ENCODE measurements around the gene EDC3. TPM values are rescaled to one million over a fixed set of nuclear protein-coding genes. Genes with fewer than 3 reads are reported as not detected.

Gene EDC3
- polyA plus RNA-seq, 1 of the 3 experiments (the other 2 are of a cell fraction), result 34.9 TPM

DNA sequence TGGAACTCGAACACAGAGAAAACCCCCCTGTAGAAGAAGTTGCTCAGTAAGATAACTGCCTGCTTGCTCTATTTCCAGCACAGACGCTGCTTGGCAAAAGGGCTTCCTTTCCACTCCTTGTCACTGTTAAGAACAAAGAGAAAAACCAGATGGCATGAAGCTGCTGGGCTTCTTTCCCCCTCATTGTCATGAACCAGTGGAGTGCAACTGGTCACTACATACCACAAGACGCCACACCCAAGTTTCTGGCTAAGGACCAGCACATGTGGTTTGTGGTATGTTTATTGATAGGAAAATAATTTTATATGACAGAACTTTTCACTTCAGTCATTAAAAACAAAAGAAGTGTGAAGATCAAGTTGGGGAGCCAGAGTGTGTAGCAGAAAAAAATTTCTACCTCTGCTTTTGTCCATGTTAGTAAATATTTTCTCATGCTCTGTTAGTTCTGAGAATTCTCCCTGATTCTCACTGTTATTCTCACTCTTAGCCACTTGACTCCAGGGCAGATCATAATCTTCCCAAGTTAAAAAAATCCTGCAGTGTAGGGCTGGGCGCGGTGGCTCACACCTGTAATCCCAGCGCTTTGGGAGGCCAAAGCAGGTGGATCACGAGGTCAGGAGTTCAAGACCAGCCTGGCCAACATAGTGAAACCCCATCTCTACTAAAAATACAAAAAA, 42.3 kb downstream of the EDC3 start:
- peaks cover 41% of the 10 kb centered on the region for H4K20me1 ChIP-seq (ENCODE audit: insufficient read depth)
- CTCF ChIA-PET, result interaction anchor here (0.7 to 2.8 kb wide), 6 partner anchors 13 to 206 kb away, joined by 3 to 14 read pairs (median 8); no protein-coding TSS in a partner anchor
- H3K27me3 ChIP-seq (ENCODE audit: insufficient read depth), result no peaks in the 10 kb centered on the region
- H2AFZ ChIP-seq (ENCODE audit: low read depth), result no peak overlapping the region
- peaks cover 0 to 30% of the 10 kb centered on the region in 2 experiments; a peak in 3 of 4 replicates for H3K4me1 ChIP-seq (ENCODE audit: control insufficient read depth in 1 of 2, insufficient read depth in 2 of 2, low read depth in 1 of 2, low read length in 1 of 2)
- H3K36me3 ChIP-seq (replicated peaks in 1 of 2; ENCODE audit: control insufficient read depth in 1 of 2, insufficient read depth in 2 of 2, low read length in 1 of 2), result peaks cover 4 to 16% of the 10 kb centered on the region in 2 experiments
- H3K9me3 ChIP-seq, result no peaks in the 10 kb centered on the region
- H3K9ac ChIP-seq, result no peak overlapping the region
- peak; percentile 52 for DNase-seq
- H3K4me2 ChIP-seq, result peak overlapping the region; percentile 15; the same call in 1 of the 2 replicates
- H3K27ac ChIP-seq (ENCODE audit: low read depth in 2 of 2, low read length in 1 of 2), result peak overlapping the region; percentile 38 to 43; a peak in 2 of 4 replicates
- no peaks in the 10 kb centered on the region for H3F3A ChIP-seq (replicated peaks; ENCODE audit: insufficient read depth)
- no peaks in the 10 kb centered on the region for H3K9me2 ChIP-seq
- TF ChIP-seq RXRA (IDR thresholded peaks at IDR 0.05; ENCODE audit: borderline replicate concordance, low read depth), result no peak
- no peak for TF ChIP-seq FOSL2 (IDR thresholded peaks at IDR 0.05; ENCODE audit: borderline replicate concordance, low read depth)
- peak; percentile 77 for TF ChIP-seq NFIC (IDR thresholded peaks at IDR 0.05; ENCODE audit: borderline replicate concordance)
- TF ChIP-seq RCOR1 (IDR thresholded peaks at IDR 0.05; ENCODE audit: low read length), result peak; percentile 59; the same call in 1 of the 2 replicates
- TF ChIP-seq MEF2A (IDR thresholded peaks at IDR 0.05; ENCODE audit: borderline replicate concordance, low read depth), result no peak
- peak; percentile 37 to 44; a peak in 2 of 4 replicates for TF ChIP-seq EP300 (IDR thresholded peaks at IDR 0.05; ENCODE audit: borderline replicate concordance in 1 of 2, low read depth in 1 of 2, low read length in 1 of 2)
- peak; percentile 97 for TF ChIP-seq TCF12 (IDR thresholded peaks at IDR 0.05)
- peak; percentile 75 for TF ChIP-seq POLR2AphosphoS5 (IDR thresholded peaks at IDR 0.05; ENCODE audit: low read depth, low read length)
- TF ChIP-seq SIN3A (IDR thresholded peaks at IDR 0.05; ENCODE audit: borderline replicate concordance, low read depth, low read length), result peak; percentile 14; the same call in 1 of the 2 replicates
- TF ChIP-seq, protein P1, sequence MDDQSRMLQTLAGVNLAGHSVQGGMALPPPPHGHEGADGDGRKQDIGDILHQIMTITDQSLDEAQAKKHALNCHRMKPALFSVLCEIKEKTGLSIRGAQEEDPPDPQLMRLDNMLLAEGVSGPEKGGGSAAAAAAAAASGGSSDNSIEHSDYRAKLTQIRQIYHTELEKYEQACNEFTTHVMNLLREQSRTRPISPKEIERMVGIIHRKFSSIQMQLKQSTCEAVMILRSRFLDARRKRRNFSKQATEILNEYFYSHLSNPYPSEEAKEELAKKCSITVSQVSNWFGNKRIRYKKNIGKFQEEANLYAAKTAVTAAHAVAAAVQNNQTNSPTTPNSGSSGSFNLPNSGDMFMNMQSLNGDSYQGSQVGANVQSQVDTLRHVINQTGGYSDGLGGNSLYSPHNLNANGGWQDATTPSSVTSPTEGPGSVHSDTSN (IDR thresholded peaks at IDR 0.05), result peak; percentile 89
- peak; percentile 10; the same call in 1 of the 2 replicates for TF ChIP-seq JUND (IDR thresholded peaks at IDR 0.05)
- TF ChIP-seq FOXM1 (IDR thresholded peaks at IDR 0.05; ENCODE audit: low read depth), result no peak
- TF ChIP-seq, protein P2, sequence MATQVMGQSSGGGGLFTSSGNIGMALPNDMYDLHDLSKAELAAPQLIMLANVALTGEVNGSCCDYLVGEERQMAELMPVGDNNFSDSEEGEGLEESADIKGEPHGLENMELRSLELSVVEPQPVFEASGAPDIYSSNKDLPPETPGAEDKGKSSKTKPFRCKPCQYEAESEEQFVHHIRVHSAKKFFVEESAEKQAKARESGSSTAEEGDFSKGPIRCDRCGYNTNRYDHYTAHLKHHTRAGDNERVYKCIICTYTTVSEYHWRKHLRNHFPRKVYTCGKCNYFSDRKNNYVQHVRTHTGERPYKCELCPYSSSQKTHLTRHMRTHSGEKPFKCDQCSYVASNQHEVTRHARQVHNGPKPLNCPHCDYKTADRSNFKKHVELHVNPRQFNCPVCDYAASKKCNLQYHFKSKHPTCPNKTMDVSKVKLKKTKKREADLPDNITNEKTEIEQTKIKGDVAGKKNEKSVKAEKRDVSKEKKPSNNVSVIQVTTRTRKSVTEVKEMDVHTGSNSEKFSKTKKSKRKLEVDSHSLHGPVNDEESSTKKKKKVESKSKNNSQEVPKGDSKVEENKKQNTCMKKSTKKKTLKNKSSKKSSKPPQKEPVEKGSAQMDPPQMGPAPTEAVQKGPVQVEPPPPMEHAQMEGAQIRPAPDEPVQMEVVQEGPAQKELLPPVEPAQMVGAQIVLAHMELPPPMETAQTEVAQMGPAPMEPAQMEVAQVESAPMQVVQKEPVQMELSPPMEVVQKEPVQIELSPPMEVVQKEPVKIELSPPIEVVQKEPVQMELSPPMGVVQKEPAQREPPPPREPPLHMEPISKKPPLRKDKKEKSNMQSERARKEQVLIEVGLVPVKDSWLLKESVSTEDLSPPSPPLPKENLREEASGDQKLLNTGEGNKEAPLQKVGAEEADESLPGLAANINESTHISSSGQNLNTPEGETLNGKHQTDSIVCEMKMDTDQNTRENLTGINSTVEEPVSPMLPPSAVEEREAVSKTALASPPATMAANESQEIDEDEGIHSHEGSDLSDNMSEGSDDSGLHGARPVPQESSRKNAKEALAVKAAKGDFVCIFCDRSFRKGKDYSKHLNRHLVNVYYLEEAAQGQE (IDR thresholded peaks at IDR 0.05; ENCODE audit: low read depth, low read length), result 0 out of 2 replicates have a peak, but pooled peaks have one; percentile 14
- POLR2A ChIA-PET, result no interaction called here
- peaks cover 24% of the 10 kb centered on the region; the same call in 1 of the 2 replicates for H3K79me2 ChIP-seq (ENCODE audit: insufficient read depth)
- no peak overlapping the region for H3K4me3 ChIP-seq (ENCODE audit: low read depth in 2 of 2, low read length in 1 of 2)
- WGBS (ENCODE audit: low lambda C conversion rate), result 65% methylated on average over 7 of the region's 7 CpGs
